Sigmoid colon (tissue), 7 donors: ENCODE data around the gene GPATCH2. TPM values are rescaled to one million over a fixed set of nuclear protein-coding genes. Genes with fewer than 3 reads are reported as not detected.

Experiments
- DNase-seq: peaks from one replicate; pipeline ENCODE4 v3.0.0-alpha.2; 2019
- H3K27ac ChIP-seq, 4 donors: fragments of 200-600 bp; sonication (generic); one replicate each; pipeline ENCODE4 v1.5.1; 2016 to 2019; ENCODE audit warnings: mild to moderate bottlenecking in 1 of 4
- H3K27me3 ChIP-seq, 3 donors: fragments of 200-600 bp; sonication (generic); one replicate each; pipeline ENCODE4 v1.5.1; 2019; ENCODE audit warnings: mild to moderate bottlenecking in 1 of 3
- H3K36me3 ChIP-seq, 4 donors: fragments of 200-600 bp; sonication (generic); one replicate each; pipeline ENCODE4 v1.5.1; 2016 to 2019
- H3K4me1 ChIP-seq, 4 donors: fragments of 200-600 bp; sonication (generic); one replicate each; pipeline ENCODE4 v1.5.1; 2017 to 2019
- H3K4me3 ChIP-seq, 4 donors: fragments of 200-600 bp; sonication (generic); one replicate each; pipeline ENCODE4 v1.5.1; 2017 to 2019; ENCODE audit warnings: mild to moderate bottlenecking in 2 of 4, moderate library complexity in 1 of 4
- H3K9me3 ChIP-seq, 4 donors: fragments of 200-600 bp in 3 of 4; sonication (generic) in 3 of 4; one replicate each; pipeline versions ENCODE4 v1.5.1 to v1.6.1; 2013 to 2019
- EP300 ChIP-seq, 4 donors: sonication (generic); formaldehyde crosslinking; IDR thresholded peaks; one replicate each; pipeline ENCODE4 v1.6.1; 2017; ENCODE audit warnings: antibody characterized with exemption in 4 of 4
- POLR2A ChIP-seq, 2 donors: fragments of 450-650 bp; IDR thresholded peaks; one replicate each; pipeline ENCODE4 v1.6.1; 2016; ENCODE audit warnings: antibody characterized with exemption in 2 of 2, mild to moderate bottlenecking in 2 of 2, moderate library complexity in 2 of 2
- POLR2AphosphoS5 ChIP-seq, 4 donors: sonication (generic); formaldehyde crosslinking; IDR thresholded peaks; one replicate each; pipeline ENCODE4 v1.6.1; 2017; ENCODE audit warnings: antibody characterized with exemption in 4 of 4
- WGBS, 2 donors: extraction: QIAGEN DNeasy Blood & Tissue Kit; methylation state at CpG; one replicate each; pipeline ENCODE4 v1.1.7; 2013; 5-methylcytosine and 5-hydroxymethylcytosine counted together
- intact Hi-C: fragments of 100-400 bp; cut with DNase I; formaldehyde crosslinking; loops from one replicate; pipeline ENCODE4 v1.15.1; 2023
- polyA plus RNA-seq, 3 donors: library from polyadenylated mRNA; stranded (reverse); fragments of 200-250 nt; gene quantifications; one replicate each; pipeline ENCODE4 v1.2.3, GENCODE V29; 2013
- total RNA-seq, 4 donors: library from RNA; depleted of rRNA; stranded (reverse); fragments of >200 nt; gene quantifications; one replicate each; pipeline ENCODE4 v1.1.0, GENCODE V29; 2016
- TF ChIP-seq, protein P1 (sequence below), 4 experiments: fragments of 450-650 bp in 3 of 4; fragments of 200-600 bp in 1 of 4; IDR thresholded peaks; one replicate each; pipeline ENCODE4 v1.5.1; 2016 to 2019; ENCODE audit warnings: antibody characterized with exemption in 4 of 4, mild to moderate bottlenecking in 3 of 4, moderate library complexity in 2 of 4
- donor health status: healthy with polysubstance abuse.
- donor health status: Bipolar disorder and iron deficiency.
- donor health status: healthy.

The GPATCH2 gene
- total and polyA plus RNA-seq, 7 donors = 3.0 to 18.5 (median 12.2) TPM

DNA sequence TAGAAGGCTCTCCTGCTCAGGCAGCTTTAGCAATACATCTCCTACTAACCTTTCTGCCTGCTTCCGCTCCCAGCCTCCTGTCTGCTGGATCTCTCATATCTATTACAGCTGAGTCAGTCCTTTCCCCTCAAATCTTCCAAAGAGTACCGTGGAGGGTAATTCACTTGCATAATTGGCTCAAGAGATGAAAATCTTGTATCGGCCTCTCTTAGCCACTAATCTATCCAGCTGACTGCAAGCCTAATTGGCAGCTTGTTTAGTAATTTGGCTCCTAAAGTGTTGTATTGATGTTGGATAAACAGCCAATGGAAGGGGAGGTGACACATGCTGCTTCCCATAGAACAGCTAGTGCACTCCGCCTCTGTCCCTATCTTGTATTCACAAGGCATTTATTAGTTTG is 195.7 kb downstream of the GPATCH2 start:
- Histone ChIP-seq H3K27ac (no peak overlapping the region), H3K4me1 (no peaks in the 10 kb centered on the region), H3K27me3 (no peaks in the 10 kb centered on the region), H3K9me3 (no peaks in the 10 kb centered on the region), H3K4me3 (no peak overlapping the region), H3K36me3 (peaks cover 0 to 37% (median 2%) of the 10 kb centered on the region in 4 donors)
- TF ChIP-seq POLR2AphosphoS5 (IDR thresholded peaks at IDR 0.05) (no peak), EP300 (IDR thresholded peaks at IDR 0.05) (no peak), POLR2A (IDR thresholded peaks at IDR 0.05) (no peak)
- TF ChIP-seq, protein P1, sequence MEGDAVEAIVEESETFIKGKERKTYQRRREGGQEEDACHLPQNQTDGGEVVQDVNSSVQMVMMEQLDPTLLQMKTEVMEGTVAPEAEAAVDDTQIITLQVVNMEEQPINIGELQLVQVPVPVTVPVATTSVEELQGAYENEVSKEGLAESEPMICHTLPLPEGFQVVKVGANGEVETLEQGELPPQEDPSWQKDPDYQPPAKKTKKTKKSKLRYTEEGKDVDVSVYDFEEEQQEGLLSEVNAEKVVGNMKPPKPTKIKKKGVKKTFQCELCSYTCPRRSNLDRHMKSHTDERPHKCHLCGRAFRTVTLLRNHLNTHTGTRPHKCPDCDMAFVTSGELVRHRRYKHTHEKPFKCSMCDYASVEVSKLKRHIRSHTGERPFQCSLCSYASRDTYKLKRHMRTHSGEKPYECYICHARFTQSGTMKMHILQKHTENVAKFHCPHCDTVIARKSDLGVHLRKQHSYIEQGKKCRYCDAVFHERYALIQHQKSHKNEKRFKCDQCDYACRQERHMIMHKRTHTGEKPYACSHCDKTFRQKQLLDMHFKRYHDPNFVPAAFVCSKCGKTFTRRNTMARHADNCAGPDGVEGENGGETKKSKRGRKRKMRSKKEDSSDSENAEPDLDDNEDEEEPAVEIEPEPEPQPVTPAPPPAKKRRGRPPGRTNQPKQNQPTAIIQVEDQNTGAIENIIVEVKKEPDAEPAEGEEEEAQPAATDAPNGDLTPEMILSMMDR (IDR thresholded peaks at IDR 0.05) = no peak
- intact Hi-C loops = no loop called here
- 86 to 90% methylated on average over 4 of the region's 4 CpGs for WGBS, 2 donors
- DNase-seq = no peak

DNA sequence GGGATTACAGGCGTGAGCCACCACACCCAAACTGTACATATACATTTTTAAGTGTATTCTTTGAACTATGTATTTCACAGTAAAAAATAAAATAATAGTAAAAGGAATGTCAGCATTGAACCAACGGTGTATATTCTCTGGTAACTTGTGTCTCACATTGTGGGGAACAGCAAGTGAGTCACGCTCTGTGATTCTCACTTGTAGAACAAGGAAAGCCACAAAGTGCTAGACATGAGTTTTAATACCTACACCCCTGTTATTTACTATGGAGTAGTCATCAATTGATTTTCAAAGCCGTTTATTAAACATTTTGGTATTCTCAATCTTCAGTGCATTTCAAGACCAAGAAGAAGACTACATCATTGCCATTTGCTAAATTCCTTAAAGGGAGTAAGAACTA is 197.2 kb downstream of the GPATCH2 start:
- H3K4me3 ChIP-seq = no peak overlapping the region
- H3K27me3 ChIP-seq = no peaks in the 10 kb centered on the region
- no peaks in the 10 kb centered on the region for H3K4me1 ChIP-seq
- 94 to 95% methylated on average over 4 of the region's 4 CpGs for WGBS, 2 donors
- H3K27ac ChIP-seq = no peak overlapping the region
- intact Hi-C loops = no loop called here
- H3K36me3 ChIP-seq = peaks cover 0 to 32% (median 0%) of the 10 kb centered on the region in 4 donors
- no peak for TF ChIP-seq POLR2AphosphoS5 (IDR thresholded peaks at IDR 0.05)
- TF ChIP-seq EP300 (IDR thresholded peaks at IDR 0.05) = no peak
- no peak for TF ChIP-seq POLR2A (IDR thresholded peaks at IDR 0.05)
- TF ChIP-seq, protein P1 (IDR thresholded peaks at IDR 0.05) = no peak
- H3K9me3 ChIP-seq = no peaks in the 10 kb centered on the region
- DNase-seq = no peak

DNA sequence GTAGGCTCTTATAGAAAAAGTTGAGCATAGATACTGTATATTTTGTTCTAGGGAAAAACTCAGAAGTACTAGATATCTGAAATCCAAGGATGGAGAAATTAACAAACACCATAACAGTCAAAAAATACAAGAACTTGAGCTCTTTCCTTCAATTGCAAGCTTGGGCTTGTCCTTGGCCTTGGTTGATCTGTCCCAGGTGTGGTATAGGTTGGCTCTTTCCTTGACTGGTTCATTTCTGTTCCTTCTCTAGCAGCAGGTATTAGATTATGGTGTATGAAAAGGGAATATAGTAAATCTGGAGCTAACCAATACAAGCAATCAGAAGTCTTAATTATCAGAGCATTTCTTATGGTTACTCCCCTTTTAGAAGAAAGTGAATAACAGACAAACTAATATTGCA is 198.6 kb downstream of the GPATCH2 start:
- Histone ChIP-seq H3K36me3 (peaks cover 0 to 18% (median 0%) of the 10 kb centered on the region in 4 donors), H3K27me3 (no peaks in the 10 kb centered on the region), H3K4me1 (no peaks in the 10 kb centered on the region), H3K9me3 (no peaks in the 10 kb centered on the region), H3K4me3 (no peak overlapping the region), H3K27ac (no peak overlapping the region)
- intact Hi-C loops = no loop called here
- TF ChIP-seq, protein P1 (IDR thresholded peaks at IDR 0.05) = no peak
- TF ChIP-seq EP300 (IDR thresholded peaks at IDR 0.05) (no peak), POLR2A (IDR thresholded peaks at IDR 0.05) (no peak), POLR2AphosphoS5 (IDR thresholded peaks at IDR 0.05) (no peak)
- DNase-seq = no peak

DNA sequence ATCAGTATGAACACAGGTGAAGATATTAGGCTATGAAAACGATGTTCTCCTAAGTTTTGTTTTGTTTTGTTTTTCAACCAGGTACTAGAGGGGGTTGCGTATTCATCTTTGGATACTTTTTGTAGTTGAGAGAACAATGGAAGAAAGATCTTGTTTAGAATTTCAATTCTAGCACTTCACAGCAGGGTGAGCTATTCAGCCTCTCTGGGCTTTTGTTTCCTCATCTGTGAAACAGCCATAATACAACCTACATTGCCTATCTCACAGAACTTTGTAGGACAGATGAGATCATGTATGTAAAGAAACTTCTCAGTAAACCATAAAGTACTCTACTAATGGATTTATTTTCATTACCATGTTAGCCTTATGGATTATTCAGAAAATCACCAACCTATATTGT is 199.5 kb downstream of the GPATCH2 start:
- H3K4me1 ChIP-seq = no peaks in the 10 kb centered on the region

More for the DNA sequence above, 199.5 kb downstream of the GPATCH2 start:
- Histone ChIP-seq H3K36me3 (peaks cover 0 to 11% (median 0%) of the 10 kb centered on the region in 4 donors), H3K4me3 (no peak overlapping the region), H3K27me3 (no peaks in the 10 kb centered on the region), H3K27ac (no peak overlapping the region), H3K9me3 (no peaks in the 10 kb centered on the region)
- 69 to 92% methylated on average over 2 of the region's 2 CpGs for WGBS, 2 donors
- no peak for DNase-seq
- intact Hi-C loops = no loop called here
- TF ChIP-seq, protein P1 (IDR thresholded peaks at IDR 0.05) = no peak
- no peak for TF ChIP-seq POLR2AphosphoS5 (IDR thresholded peaks at IDR 0.05)
- TF ChIP-seq POLR2A (IDR thresholded peaks at IDR 0.05) = no peak
- no peak for TF ChIP-seq EP300 (IDR thresholded peaks at IDR 0.05)
